BLaER1 (cell line): ENCODE data around the gene SCN5A.
A peak's percentile ranks its signal among the peaks of the same experiment; 100 is the strongest.

Experiments used
- H3K27ac ChIP-seq: shearing (Covaris generic); formaldehyde crosslinking; 2 replicates; pipeline ENCODE4 v1.8.1; 2022
- H3K27me3 ChIP-seq: shearing (Covaris generic); formaldehyde crosslinking; 2 replicates; pipeline ENCODE4 v1.8.1; 2022
- H3K36me3 ChIP-seq: shearing (Covaris generic); formaldehyde crosslinking; 2 replicates; pipeline ENCODE4 v1.8.1; 2022
- H3K4me1 ChIP-seq: shearing (Covaris generic); formaldehyde crosslinking; 2 replicates; pipeline ENCODE4 v1.8.1; 2022
- H3K4me2 ChIP-seq: shearing (Covaris generic); formaldehyde crosslinking; 2 replicates; pipeline ENCODE4 v1.8.1; 2022
- H3K4me3 ChIP-seq: shearing (Covaris generic); formaldehyde crosslinking; 2 replicates; pipeline ENCODE4 v1.8.1; 2022
- H3K9ac ChIP-seq: shearing (Covaris generic); formaldehyde crosslinking; 2 replicates; pipeline ENCODE4 v1.8.1; 2022
- H3K9me3 ChIP-seq: shearing (Covaris generic); formaldehyde crosslinking; 2 replicates; pipeline ENCODE4 v1.8.1; 2022
- H4K20me1 ChIP-seq: shearing (Covaris generic); formaldehyde crosslinking; 2 replicates; pipeline ENCODE4 v1.8.1; 2022
- Cebpa-rat ChIP-seq: shearing (Covaris generic); IDR thresholded peaks from 2 replicates; pipeline ENCODE4 v1.8.1; 2022

SCN5A gene

GRCh38 chr3:38549957-38550840, 99.3 kb downstream of the SCN5A start:
- Histone ChIP-seq H3K9ac (no peak overlapping the region), H3K27ac (no peak overlapping the region), H3K4me3 (no peak overlapping the region), H3K9me3 (peaks cover 10% of the 10 kb centered on the region; the same call in 1 of the 2 replicates), H3K4me2 (no peak overlapping the region), H3K27me3 (no peaks in the 10 kb centered on the region), H4K20me1 (no peaks in the 10 kb centered on the region), H3K36me3 (0 out of 2 replicates have a peak, but pooled peaks cover 5% of the 10 kb centered on the region), H3K4me1 (peaks cover 16% of the 10 kb centered on the region)
- no peak for TF ChIP-seq Cebpa-rat

GRCh38 chr3:38549486-38549885, 100.0 kb downstream of the SCN5A start:
- peaks cover 16% of the 10 kb centered on the region for H3K4me1 ChIP-seq
- no peak for TF ChIP-seq Cebpa-rat
- no peak overlapping the region for H3K9ac ChIP-seq
- H3K27me3 ChIP-seq: no peaks in the 10 kb centered on the region
- H3K27ac ChIP-seq: no peak overlapping the region
- H3K4me2 ChIP-seq: no peak overlapping the region
- no peak overlapping the region for H3K4me3 ChIP-seq
- no peaks in the 10 kb centered on the region for H4K20me1 ChIP-seq
- peaks cover 9% of the 10 kb centered on the region; the same call in 1 of the 2 replicates for H3K9me3 ChIP-seq
- H3K36me3 ChIP-seq: 0 out of 2 replicates have a peak, but pooled peaks cover 5% of the 10 kb centered on the region

GRCh38 chr3:38549082-38549481, 100.4 kb downstream of the SCN5A start:
- peaks cover 16% of the 10 kb centered on the region for H3K4me1 ChIP-seq
- no peak overlapping the region for H3K4me3 ChIP-seq
- no peaks in the 10 kb centered on the region for H3K27me3 ChIP-seq
- H3K36me3 ChIP-seq: 0 out of 2 replicates have a peak, but pooled peaks cover 3% of the 10 kb centered on the region
- TF ChIP-seq Cebpa-rat: no peak
- H3K4me2 ChIP-seq: no peak overlapping the region
- H3K27ac ChIP-seq: no peak overlapping the region; the same call in 1 of the 2 replicates
- peaks cover under 1% of the 10 kb centered on the region; the same call in 1 of the 2 replicates for H4K20me1 ChIP-seq
- H3K9ac ChIP-seq: no peak overlapping the region
- H3K9me3 ChIP-seq: peaks cover 5% of the 10 kb centered on the region; the same call in 1 of the 2 replicates

GRCh38 chr3:38548154-38548931, 101.1 kb downstream of the SCN5A start:
- Histone ChIP-seq H3K27ac (peak overlapping the region; percentile 48), H3K36me3 (no peaks in the 10 kb centered on the region), H3K9me3 (no peaks in the 10 kb centered on the region), H3K4me1 (peaks cover 18% of the 10 kb centered on the region), H4K20me1 (peaks cover 8% of the 10 kb centered on the region), H3K9ac (0 out of 2 replicates have a peak overlapping the region, but pooled peaks have one; percentile 44), H3K4me3 (no peak overlapping the region), H3K27me3 (peaks cover 4% of the 10 kb centered on the region), H3K4me2 (peak overlapping the region; percentile 74)
- TF ChIP-seq Cebpa-rat: no peak

GRCh38 chr3:38545983-38546382, 103.5 kb downstream of the SCN5A start:
- Histone ChIP-seq H3K4me2 (no peak overlapping the region), H3K9me3 (no peaks in the 10 kb centered on the region), H3K27me3 (peaks cover 16% of the 10 kb centered on the region), H3K9ac (no peak overlapping the region), H3K4me1 (peaks cover 41% of the 10 kb centered on the region), H3K27ac (no peak overlapping the region), H4K20me1 (peaks cover 32% of the 10 kb centered on the region), H3K4me3 (no peak overlapping the region), H3K36me3 (no peaks in the 10 kb centered on the region)
- TF ChIP-seq Cebpa-rat: no peak

- no peaks in the 10 kb centered on the region for H3K36me3 ChIP-seq
- TF ChIP-seq Cebpa-rat: no peak
- H3K4me1 ChIP-seq: peaks cover 43% of the 10 kb centered on the region
- no peak overlapping the region for H3K4me2 ChIP-seq
- no peak overlapping the region for H3K9ac ChIP-seq
- H3K27me3 ChIP-seq: peaks cover 16% of the 10 kb centered on the region
- H4K20me1 ChIP-seq: peaks cover 36% of the 10 kb centered on the region
- H3K9me3 ChIP-seq: no peaks in the 10 kb centered on the region
- H3K4me3 ChIP-seq: no peak overlapping the region
- H3K27ac ChIP-seq: no peak overlapping the region
Measured at GRCh38 chr3:38545550-38545949, 103.9 kb downstream of the SCN5A start.

GRCh38 chr3:38544926-38545325, 104.6 kb downstream of the SCN5A start:
- Histone ChIP-seq H3K4me1 (peaks cover 43% of the 10 kb centered on the region), H3K9ac (no peak overlapping the region), H3K4me2 (no peak overlapping the region), H3K36me3 (no peaks in the 10 kb centered on the region), H3K27ac (no peak overlapping the region), H3K9me3 (no peaks in the 10 kb centered on the region), H3K27me3 (peaks cover 16% of the 10 kb centered on the region), H3K4me3 (no peak overlapping the region), H4K20me1 (peaks cover 43% of the 10 kb centered on the region)
- no peak for TF ChIP-seq Cebpa-rat

- Histone ChIP-seq H3K9ac (no peak overlapping the region), H4K20me1 (peaks cover 54% of the 10 kb centered on the region), H3K9me3 (no peaks in the 10 kb centered on the region), H3K27ac (no peak overlapping the region), H3K27me3 (peaks cover 16% of the 10 kb centered on the region), H3K4me2 (peak overlapping the region; percentile 84; the same call in 1 of the 2 replicates), H3K4me1 (peaks cover 37% of the 10 kb centered on the region), H3K36me3 (no peaks in the 10 kb centered on the region), H3K4me3 (no peak overlapping the region)
- TF ChIP-seq Cebpa-rat: no peak
Measured at GRCh38 chr3:38543586-38543985, 105.9 kb downstream of the SCN5A start.

DNA sequence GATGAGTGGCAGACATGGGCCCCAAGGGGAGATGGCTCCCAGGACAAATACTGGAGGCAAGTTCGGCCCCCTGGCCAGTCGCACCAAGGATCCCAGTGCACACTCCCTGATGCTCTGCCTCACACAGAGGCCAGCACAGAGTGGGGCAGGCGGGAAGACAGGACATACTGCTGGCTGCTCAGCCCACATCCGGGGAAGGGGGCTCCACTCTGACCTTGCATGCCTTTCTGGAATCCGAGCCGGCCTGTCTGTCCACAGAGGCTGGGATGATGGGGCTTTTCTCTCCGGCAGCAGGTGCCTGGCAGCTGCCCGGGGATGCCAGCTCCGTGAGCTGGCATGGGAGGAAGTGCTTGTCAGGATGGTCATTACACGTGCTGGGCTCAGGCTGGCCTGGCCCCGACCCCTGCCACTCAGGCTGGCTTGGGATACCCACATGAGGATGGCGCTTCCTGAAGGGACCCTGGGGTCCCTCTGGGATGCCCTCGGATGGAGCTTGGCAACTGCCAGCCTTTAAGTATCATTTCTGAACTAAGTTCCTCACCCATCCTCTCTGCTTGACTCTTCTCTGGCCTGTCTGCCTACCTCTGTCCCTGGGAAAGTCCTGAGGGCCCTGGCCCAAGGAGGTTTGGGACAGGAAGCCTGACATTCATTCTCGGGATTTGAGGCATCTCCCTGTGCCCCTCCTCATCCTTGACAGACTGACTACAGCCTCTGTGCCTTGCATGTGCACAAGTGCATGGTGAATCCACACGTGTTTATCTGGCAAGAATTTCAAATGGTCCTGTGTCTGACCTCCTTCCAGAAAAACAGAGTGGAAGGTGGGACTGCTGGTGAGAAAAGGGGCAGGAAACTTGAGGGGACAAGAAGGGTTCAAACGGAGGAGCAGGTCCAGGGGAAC, 106.8 kb downstream of the SCN5A start:
- Histone ChIP-seq H3K4me3 (no peak overlapping the region; the same call in 1 of the 2 replicates), H3K36me3 (0 out of 2 replicates have a peak, but pooled peaks cover under 1% of the 10 kb centered on the region), H3K4me1 (peaks cover 28% of the 10 kb centered on the region), H3K27me3 (peaks cover 16% of the 10 kb centered on the region), H3K9ac (0 out of 2 replicates have a peak overlapping the region, but pooled peaks have one; percentile 29), H4K20me1 (peaks cover 59% of the 10 kb centered on the region), H3K9me3 (no peaks in the 10 kb centered on the region), H3K4me2 (peak overlapping the region; percentile 84), H3K27ac (no peak overlapping the region)
- TF ChIP-seq Cebpa-rat: no peak
